HepG2 (cell line): ENCODE data around the gene RUNX2. TPM values are rescaled to one million over a fixed set of nuclear protein-coding genes. Genes with fewer than 3 reads are reported as not detected.
A peak's percentile ranks its signal among the peaks of the same experiment; 100 is the strongest.

Experiments
- ATAC-seq: fragments of 200-7000 bp; cut with Tn5 transposase; 3 replicates; pipeline ENCODE4 v1.9.1; 2020; ENCODE audit warnings: mild to moderate bottlenecking, moderate library complexity
- BruUV-seq: library from RNA; stranded (reverse); fragments of 400-500 nt; replicated peaks from 2 replicates; lab custom pipeline; 2021; lab: Mats Ljungman, UMichigan
- CTCF ChIA-PET: fragments of 300-600 bp; formaldehyde crosslinking; extraction: SDS; loops from one replicate; lab custom pipeline; 2021; ENCODE audit warnings: low total read pairs, inconsistent platforms, low intra/inter-chr PET ratio; lab: Yijun Ruan, JAX
- POLR2A ChIA-PET: fragments of 350-600 bp; sonication (Branson Sonifier 250); formaldehyde crosslinking; loops from one replicate; lab custom pipeline; 2020; ENCODE audit warnings: antibody characterized with exemption, inconsistent platforms; lab: Yijun Ruan, JAX
- DNase-seq: peaks from one replicate; pipeline ENCODE4 v3.0.0-alpha.2; 2015; ENCODE audit warnings: low spot score
- FAIRE-seq: peaks from 3 replicates; lab custom pipeline; 2011; peaks lifted over from hg19 to GRCh38; lab: Jason Lieb, UNC
- H2AFZ ChIP-seq: one replicate; pipeline ENCODE4 v1.6.1; 2011; ENCODE audit warnings: low read length, inconsistent platforms
- H3K27ac ChIP-seq: fragments of 300-600 bp; 3 replicates; pipeline ENCODE4 v1.8.0; 2011; ENCODE audit warnings: mixed run types, mild to moderate bottlenecking, mixed read lengths, low read length, inconsistent platforms; ENCODE audit not compliant: insufficient read depth; ENCODE audit errors: extremely low read length
- H3K27me3 ChIP-seq, 2 experiments: fragments of 200-600 bp in 1 of 2; 2 replicates in 1 of 2; 3 replicates in 1 of 2; pipeline versions ENCODE4 v1.6.0 to v1.8.0; 2011; ENCODE audit warnings: low read length in 2 of 2, mild to moderate bottlenecking in 2 of 2, moderate library complexity in 2 of 2, inconsistent platforms in 1 of 2; ENCODE audit not compliant: insufficient read depth in 2 of 2, control insufficient read depth in 1 of 2
- H3K36me3 ChIP-seq, 2 experiments: fragments of 200-600 bp in 1 of 2; replicated peaks in 1 of 2; 2 replicates in 1 of 2; 3 replicates in 1 of 2; pipeline versions ENCODE4 v1.5.1 to v1.8.0; 2011; ENCODE audit warnings: low read length in 2 of 2, inconsistent platforms in 1 of 2; ENCODE audit not compliant: insufficient read depth in 2 of 2, control insufficient read depth in 1 of 2
- H3K4me1 ChIP-seq: 2 replicates; pipeline ENCODE4 v1.5.1; 2012; ENCODE audit warnings: low read length, inconsistent platforms; ENCODE audit not compliant: insufficient read depth
- H3K4me2 ChIP-seq: 2 replicates; pipeline ENCODE4 v1.6.0; 2011; ENCODE audit warnings: low read depth, low read length, inconsistent platforms
- H3K4me3 ChIP-seq, 3 experiments: fragments of 200-600 bp in 1 of 3; sonication (generic), shearing (Covaris generic) in 1 of 3; replicated peaks in 1 of 3; 2 replicates each; pipeline ENCODE4 v1.5.1; 2011 to 2016; ENCODE audit warnings: low read length in 3 of 3, inconsistent platforms in 2 of 3, low read depth in 2 of 3, mild to moderate bottlenecking in 2 of 3, control low read depth in 1 of 3, mixed read lengths in 1 of 3; ENCODE audit not compliant: insufficient read depth in 1 of 3
- H3K79me2 ChIP-seq: one replicate; pipeline ENCODE4 v1.6.1; 2011; ENCODE audit warnings: low read length, inconsistent platforms; ENCODE audit not compliant: insufficient read depth
- H3K9ac ChIP-seq: 2 replicates; pipeline ENCODE4 v1.6.0; 2011; ENCODE audit warnings: mild to moderate bottlenecking, low read depth, low read length, inconsistent platforms; ENCODE audit not compliant: insufficient read depth
- H3K9me3 ChIP-seq: 2 replicates; pipeline ENCODE4 v1.5.1; 2012; ENCODE audit warnings: mild to moderate bottlenecking, low read length
- H4K20me1 ChIP-seq: 2 replicates; pipeline ENCODE4 v1.6.0; 2011; ENCODE audit warnings: inconsistent platforms, mild to moderate bottlenecking, low read length, moderate library complexity; ENCODE audit not compliant: insufficient read depth
- ATF1 ChIP-seq: IDR thresholded peaks from 2 replicates; pipeline ENCODE4 v1.6.1; 2016; ENCODE audit warnings: mild to moderate bottlenecking, control low read depth
- CEBPG ChIP-seq: IDR thresholded peaks from 2 replicates; pipeline ENCODE4 v1.6.1; 2016
- MAF1 ChIP-seq: sonication (generic); formaldehyde crosslinking; IDR thresholded peaks from 2 replicates; pipeline ENCODE4 v1.5.0; 2020; ENCODE audit warnings: missing genetic modification reagents, borderline replicate concordance
- MAFK ChIP-seq, 2 experiments: IDR thresholded peaks in 1 of 2; conservative IDR thresholded peaks in 1 of 2; 2 replicates each; pipeline ENCODE4 v1.6.1; 2011; ENCODE audit warnings: improper control_type of control experiment in 2 of 2, low read length in 2 of 2
- NFYB ChIP-seq: sonication (generic); formaldehyde crosslinking; IDR thresholded peaks from 2 replicates; pipeline ENCODE4 v1.4.0; 2020; ENCODE audit warnings: missing genetic modification reagents
- SMARCE1 ChIP-seq: fragments of 450-650 bp; IDR thresholded peaks from 2 replicates; pipeline ENCODE4 v1.6.1; 2017; ENCODE audit warnings: borderline replicate concordance
- TRIM22 ChIP-seq: fragments of 450-650 bp; IDR thresholded peaks from 2 replicates; pipeline ENCODE4 v1.6.1; 2017
- ZNF121 ChIP-seq: sonication (generic); formaldehyde crosslinking; IDR thresholded peaks from 2 replicates; pipeline ENCODE4 v1.5.0; 2020; ENCODE audit warnings: mild to moderate bottlenecking, missing genetic modification reagents
- ZNF7 ChIP-seq: IDR thresholded peaks from 2 replicates; pipeline ENCODE4 v1.6.1; 2016; ENCODE audit warnings: missing biosample characterization, missing genetic modification reagents
- ZNF878 ChIP-seq: sonication (generic); formaldehyde crosslinking; IDR thresholded peaks from 2 replicates; pipeline ENCODE4 v1.8.1; 2023; ENCODE audit warnings: mild to moderate bottlenecking, missing genetic modification reagents, moderate library complexity
- WGBS: methylation state at CpG from one replicate; pipeline ENCODE4 v1.1.6; 2017; ENCODE audit warnings: low lambda C conversion rate; 5-methylcytosine and 5-hydroxymethylcytosine counted together
- in situ Hi-C: cut with HindIII; loops from 2 replicates; pipeline ENCODE4 v1.10.0; 2017; ENCODE audit warnings: low pct_unique_long_range_greater_than_20kb; ENCODE audit not compliant: extremely low pct_ligation_motif_present
- intact Hi-C: fragments of 100-400 bp; cut with micrococcal nuclease; formaldehyde crosslinking; loops from one replicate; pipeline ENCODE4 v1.10.0; 2022; ENCODE audit not compliant: unreplicated experiment
- polyA plus RNA-seq, 8 experiments: library from polyadenylated mRNA; depleted of rRNA in 3 of 8; stranded (reverse) in 7 of 8; unstranded in 1 of 8; fragments of >200 nt; fragmentation: Illumina TruSeq in 4 of 8; extraction: Trizol in 4 of 8; gene quantifications; 2 replicates each; pipeline versions ENCODE4 v1.2.1 to v1.2.3, GENCODE V29; 2011 to 2016; ENCODE audit warnings: low read depth in 4 of 8, missing spikeins in 1 of 8, mixed read lengths in 1 of 8; ENCODE audit not compliant: insufficient read depth in 1 of 8
- total RNA-seq, 5 experiments: library from RNA; depleted of rRNA; stranded (reverse); fragments of >200 nt; fragmentation: Illumina TruSeq; extraction: Trizol; gene quantifications; 2 replicates each; pipeline ENCODE4 v1.2.3, GENCODE V29; 2016; ENCODE audit warnings: low read depth in 1 of 5
- TF ChIP-seq, protein P1 (sequence below): sonication (generic); formaldehyde crosslinking; IDR thresholded peaks from 2 replicates; pipeline ENCODE4 v1.5.1; 2020; ENCODE audit warnings: missing genetic modification reagents, mild to moderate bottlenecking, borderline replicate concordance

Gene RUNX2
- total and polyA plus RNA-seq, 2 of the 13 experiments (the other 11 are each of a cell fraction or from before 2014, with no cell fraction given): not detected

DNA sequence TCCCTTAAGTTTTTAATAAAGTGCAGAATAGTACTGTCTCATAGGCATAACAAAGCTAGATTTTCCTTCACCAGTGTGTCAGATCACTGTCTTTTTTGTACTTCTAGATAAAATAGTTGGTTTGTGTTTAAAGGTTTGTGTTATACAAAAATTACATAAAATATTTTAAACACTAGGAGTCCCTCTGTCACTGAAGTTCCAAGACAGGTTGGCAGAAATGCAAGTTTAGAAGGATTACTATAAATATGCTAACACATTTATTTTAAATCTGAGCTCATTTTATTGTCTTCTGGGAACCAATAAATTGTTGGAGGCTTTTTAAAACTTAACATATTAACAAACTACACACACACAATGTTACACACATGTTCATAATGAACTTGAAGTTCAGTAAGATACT lies 30.8 kb upstream of the RUNX2 start:
- POLR2A ChIA-PET: no interaction called here
- no peak for ATAC-seq
- in situ Hi-C loops (no loop called here), intact Hi-C loops (no loop called here)
- CTCF ChIA-PET: no interaction called here
- Histone ChIP-seq H3K9ac (no peak overlapping the region), H4K20me1 (no peaks in the 10 kb centered on the region), H3K4me3 (no peak overlapping the region), H3K4me2 (no peak overlapping the region), H3K27ac (no peak overlapping the region), H2AFZ (no peak overlapping the region), H3K9me3 (no peaks in the 10 kb centered on the region), H3K36me3 (no peaks in the 10 kb centered on the region), H3K79me2 (no peaks in the 10 kb centered on the region), H3K4me1 (peaks cover 11% of the 10 kb centered on the region), H3K27me3 (no peaks in the 10 kb centered on the region)
- no peak for FAIRE-seq
- no peak for DNase-seq
- no TSS peak for BruUV-seq
- no peak for TF ChIP-seq MAF1 (CRISPR knock-in tag)
- no peak for TF ChIP-seq ATF1 (CRISPR knock-in tag)
- no peak for TF ChIP-seq ZNF878
- no peak for TF ChIP-seq SMARCE1
- no peak for TF ChIP-seq NFYB
- TF ChIP-seq, protein P1, sequence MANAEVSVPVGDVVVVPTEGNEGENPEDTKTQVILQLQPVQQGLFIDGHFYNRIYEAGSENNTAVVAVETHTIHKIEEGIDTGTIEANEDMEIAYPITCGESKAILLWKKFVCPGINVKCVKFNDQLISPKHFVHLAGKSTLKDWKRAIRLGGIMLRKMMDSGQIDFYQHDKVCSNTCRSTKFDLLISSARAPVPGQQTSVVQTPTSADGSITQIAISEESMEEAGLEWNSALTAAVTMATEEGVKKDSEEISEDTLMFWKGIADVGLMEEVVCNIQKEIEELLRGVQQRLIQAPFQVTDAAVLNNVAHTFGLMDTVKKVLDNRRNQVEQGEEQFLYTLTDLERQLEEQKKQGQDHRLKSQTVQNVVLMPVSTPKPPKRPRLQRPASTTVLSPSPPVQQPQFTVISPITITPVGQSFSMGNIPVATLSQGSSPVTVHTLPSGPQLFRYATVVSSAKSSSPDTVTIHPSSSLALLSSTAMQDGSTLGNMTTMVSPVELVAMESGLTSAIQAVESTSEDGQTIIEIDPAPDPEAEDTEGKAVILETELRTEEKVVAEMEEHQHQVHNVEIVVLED (CRISPR knock-in tag): no peak
- TF ChIP-seq ZNF7 (CRISPR knock-in tag): no peak

DNA sequence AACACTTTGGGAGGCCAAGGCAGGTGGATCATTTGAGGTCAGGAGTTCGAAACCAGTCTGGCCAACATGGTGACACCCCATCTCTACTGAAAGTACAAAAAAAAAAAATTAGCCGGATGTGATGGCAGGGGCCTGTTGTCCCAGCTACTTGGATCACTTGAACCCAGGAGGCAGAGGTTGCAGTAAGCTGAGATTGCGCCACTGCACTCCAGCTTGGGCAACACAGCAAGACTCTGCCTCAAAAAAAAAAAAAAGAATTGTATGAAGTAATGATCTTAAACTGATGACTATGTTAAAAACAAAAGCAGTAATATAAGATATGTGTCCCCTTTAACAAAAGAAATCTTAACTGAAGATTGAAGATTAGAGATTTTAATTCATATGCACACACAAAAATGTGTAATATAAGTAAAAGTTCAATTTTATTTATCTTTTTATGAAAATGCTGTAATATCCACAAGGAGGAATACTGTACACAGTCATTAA lies 29.0 kb upstream of the RUNX2 start:
- CTCF ChIA-PET: no interaction called here
- no peak overlapping the region for H3K9ac ChIP-seq
- in situ Hi-C loops: no loop called here
- FAIRE-seq: no peak
- no peak overlapping the region for H3K4me3 ChIP-seq
- WGBS: 96% methylated on average over 3 of the region's 3 CpGs
- peaks cover 11% of the 10 kb centered on the region for H3K4me1 ChIP-seq
- no peak overlapping the region for H3K4me2 ChIP-seq
- H3K27me3 ChIP-seq: no peaks in the 10 kb centered on the region
- no peaks in the 10 kb centered on the region for H3K36me3 ChIP-seq
- POLR2A ChIA-PET: no interaction called here
- H4K20me1 ChIP-seq: no peaks in the 10 kb centered on the region
- no peak overlapping the region for H2AFZ ChIP-seq
- H3K79me2 ChIP-seq: no peaks in the 10 kb centered on the region
- TF ChIP-seq ZNF121 (CRISPR knock-in tag): 0 out of 2 replicates have a peak, but pooled peaks have one; percentile 27
- TF ChIP-seq MAFK (conservative IDR thresholded peaks at IDR 0.05 in 1 of 2, IDR thresholded peaks at IDR 0.05 in 1 of 2; ENCODE audit: low read length in 2 of 2): peak; percentile 29 to 34; a peak in 1 of 4 replicates
- TF ChIP-seq CEBPG (CRISPR knock-in tag): 0 out of 2 replicates have a peak, but pooled peaks have one; percentile 3
- no peak for TF ChIP-seq TRIM22
- BruUV-seq: no TSS peak
- H3K9me3 ChIP-seq: no peaks in the 10 kb centered on the region
- H3K27ac ChIP-seq: no peak overlapping the region
- intact Hi-C loops: no loop called here
- no peak for DNase-seq
- no peak for ATAC-seq
